ENCODE data around the gene GHR. TPM values are rescaled to one million over a fixed set of nuclear protein-coding genes. Genes with fewer than 3 reads are reported as not detected.

The GHR gene
- total RNA-seq, 1 experiment from 2014 or later = 0.05 TPM

GRCh38 chr5:42759456-42759855 lies 336.2 kb downstream of the GHR start:
- H3K9me3 ChIP-seq (ENCODE audit: control insufficient read depth, insufficient read depth, low read depth, low read length) = no peaks in the 10 kb centered on the region
- no peaks in the 10 kb centered on the region; the same call in 1 of the 2 replicates for H3K4me1 ChIP-seq (ENCODE audit: control insufficient read depth, insufficient read depth, low read length)
- CTCF ChIA-PET = no interaction called here
- no peak for DNase-seq (ENCODE audit: low read depth, low spot score)
- intact Hi-C loops (cut with micrococcal nuclease; ENCODE audit: unreplicated experiment) (no loop called here), in situ Hi-C loops (cut with HindIII; ENCODE audit: low pct_unique_long_range_greater_than_20kb, low sequenced_read_pairs) (no loop called here)
- TF ChIP-seq POLR2AphosphoS5 (IDR thresholded peaks at IDR 0.05; ENCODE audit: low read depth, low read length) = no peak
- no peak for TF ChIP-seq REST (IDR thresholded peaks at IDR 0.05; ENCODE audit: insufficient read depth in 1 of 2, low read depth in 2 of 2, low read length in 1 of 2)
- TF ChIP-seq TCF7L2 (IDR thresholded peaks at IDR 0.05; ENCODE audit: low read depth, low read length) = no peak
- no peak for TF ChIP-seq SIN3A (IDR thresholded peaks at IDR 0.05; ENCODE audit: borderline replicate concordance, insufficient read depth, low read depth, low read length)
- no peak for TF ChIP-seq CTCF (IDR thresholded peaks at IDR 0.05)
- no peak for ATAC-seq
- H3K4me3 ChIP-seq (ENCODE audit: low read depth in 2 of 2, low read length in 2 of 2) = no peak overlapping the region
- POLR2A ChIA-PET = no interaction called here
- no peak overlapping the region for H3K27ac ChIP-seq (ENCODE audit: low read length)
- H3K36me3 ChIP-seq (ENCODE audit: control insufficient read depth, insufficient read depth, low read length) = no peaks in the 10 kb centered on the region; the same call in 1 of the 2 replicates
- no TSS peak for BruUV-seq (replicated peaks)
- peaks cover 7% of the 10 kb centered on the region for H3K27me3 ChIP-seq (ENCODE audit: control insufficient read depth, insufficient read depth, low read length)

- no peak for TF ChIP-seq CTCF (IDR thresholded peaks at IDR 0.05)
- no peak for TF ChIP-seq POLR2AphosphoS5 (IDR thresholded peaks at IDR 0.05; ENCODE audit: low read depth, low read length)
- TF ChIP-seq TCF7L2 (IDR thresholded peaks at IDR 0.05; ENCODE audit: low read depth, low read length) = no peak
- TF ChIP-seq SIN3A (IDR thresholded peaks at IDR 0.05; ENCODE audit: borderline replicate concordance, insufficient read depth, low read depth, low read length) = no peak
- no peak for TF ChIP-seq REST (IDR thresholded peaks at IDR 0.05; ENCODE audit: insufficient read depth in 1 of 2, low read depth in 2 of 2, low read length in 1 of 2)
- in situ Hi-C loops (cut with HindIII; ENCODE audit: low pct_unique_long_range_greater_than_20kb, low sequenced_read_pairs) (no loop called here), intact Hi-C loops (cut with micrococcal nuclease; ENCODE audit: unreplicated experiment) (loop anchor here (10.0 kb wide), 1 partner anchor 176 kb away; no protein-coding TSS in a partner anchor)
- Histone ChIP-seq H3K27me3 (ENCODE audit: control insufficient read depth, insufficient read depth, low read length) (peaks cover 6% of the 10 kb centered on the region), H3K36me3 (ENCODE audit: control insufficient read depth, insufficient read depth, low read length) (no peaks in the 10 kb centered on the region; the same call in 1 of the 2 replicates), H3K4me3 (ENCODE audit: low read depth in 2 of 2, low read length in 2 of 2) (no peak overlapping the region), H3K27ac (ENCODE audit: low read length) (no peak overlapping the region), H3K4me1 (ENCODE audit: control insufficient read depth, insufficient read depth, low read length) (no peaks in the 10 kb centered on the region; the same call in 1 of the 2 replicates), H3K9me3 (ENCODE audit: control insufficient read depth, insufficient read depth, low read depth, low read length) (no peaks in the 10 kb centered on the region)
- no TSS peak for BruUV-seq (replicated peaks)
- DNase-seq (ENCODE audit: low read depth, low spot score) (no peak), ATAC-seq (no peak)
- POLR2A ChIA-PET = no interaction called here
- CTCF ChIA-PET = no interaction called here
Measured at GRCh38 chr5:42760426-42760825, 337.2 kb downstream of the GHR start.

Data from Panc1 (cell line).